Measurements from ENCODE around the gene C1orf35. TPM values are rescaled to one million over a fixed set of nuclear protein-coding genes. Genes with fewer than 3 reads are reported as not detected.

C1orf35 gene
- total and polyA plus RNA-seq, 2 of the 4 experiments (the other 2 are of a cell fraction): 4.3 to 13.0 TPM

- Histone ChIP-seq H2BK20ac (ENCODE audit: low read depth, low read length) (no peak overlapping the region), H3K4me3 (ENCODE audit: insufficient read depth, low read depth, low read length) (no peak overlapping the region), H2AFZ (replicated peaks; ENCODE audit: low read length, poor library complexity) (no peak overlapping the region), H3K9ac (ENCODE audit: low read depth, low read length) (no peak overlapping the region), H3K14ac (replicated peaks; ENCODE audit: low read depth, low read length) (no peak overlapping the region), H3K4ac (ENCODE audit: low read depth, low read length) (no peak overlapping the region), H2AK9ac (replicated peaks; ENCODE audit: low read depth, low read length, poor library complexity) (no peak overlapping the region), H4K8ac (ENCODE audit: low read depth in 2 of 2, low read length in 2 of 2) (no peak overlapping the region), H3K4me1 (ENCODE audit: control insufficient read depth, insufficient read depth, low read length) (peaks cover 8% of the 10 kb centered on the region), H3K27me3 (ENCODE audit: control insufficient read depth, insufficient read depth, low read length) (no peaks in the 10 kb centered on the region), H4K91ac (ENCODE audit: insufficient read depth, low read depth, low read length) (no peak overlapping the region), H3K9me1 (ENCODE audit: insufficient read depth, low read length) (peaks cover 7% of the 10 kb centered on the region), H3K23ac (ENCODE audit: low read depth, low read length) (no peak overlapping the region), H2AK5ac (ENCODE audit: low read depth, low read length) (no peak overlapping the region), H4K20me1 (ENCODE audit: insufficient read depth, low read length) (peaks cover 1% of the 10 kb centered on the region; the same call in 1 of the 2 replicates), H4K5ac (ENCODE audit: low read depth, low read length) (no peak overlapping the region), H2BK15ac (ENCODE audit: low read depth, low read length) (no peak overlapping the region), H2BK120ac (ENCODE audit: low read depth, low read length) (no peak overlapping the region), H3K18ac (ENCODE audit: low read depth, low read length) (no peak overlapping the region), H3K56ac (ENCODE audit: extremely low read depth, insufficient read depth, low read length) (no peak overlapping the region), H3K79me1 (ENCODE audit: low read depth in 1 of 2, low read length in 2 of 2) (peaks cover 14 to 47% of the 10 kb centered on the region in 2 experiments; a peak in 3 of 4 replicates), H2BK5ac (ENCODE audit: low read depth, low read length, poor library complexity, severe bottlenecking) (no peak overlapping the region), H3K4me2 (ENCODE audit: low read depth, low read length) (no peak overlapping the region), H3K9me3 (ENCODE audit: control insufficient read depth, insufficient read depth, low read length) (no peaks in the 10 kb centered on the region), H3K27ac (ENCODE audit: insufficient read depth, low read length) (no peak overlapping the region), H3K36me3 (ENCODE audit: control insufficient read depth, insufficient read depth, low read length) (peaks cover 13% of the 10 kb centered on the region)
- WGBS, 2 experiments (ENCODE audit: extremely low coverage in 2 of 2, insufficient read length in 1 of 2): 63% methylated on average over 2 of the region's 9 CpGs; no CpG with 5 or more reads in 1 of the 2 experiments
- ChIA-PET CTCF (no interaction called here), POLR2A (ENCODE audit: unreplicated experiment) (no interaction called here)
- dilution Hi-C loops (cut with HindIII; ENCODE audit: low sequenced_read_pairs, unreplicated experiment): no loop called here
- no TSS peak for BruUV-seq (replicated peaks)
- intact Hi-C loops (cut with micrococcal nuclease): no loop called here
- DNase-seq (no peak), ATAC-seq (ENCODE audit: low read depth) (no peak)
- in situ Hi-C loops (cut with MboI; ENCODE audit: low sequenced_read_pairs): no loop called here
- TF ChIP-seq MAFK (IDR thresholded peaks at IDR 0.05; ENCODE audit: low read depth, low read length): no peak
- TF ChIP-seq RCOR1 (IDR thresholded peaks at IDR 0.05; ENCODE audit: insufficient replicate concordance, low read length): no peak
- no peak for TF ChIP-seq CTCF (conservative IDR thresholded peaks at IDR 0.05; ENCODE audit: low read depth, low read length)
- TF ChIP-seq MXI1 (IDR thresholded peaks at IDR 0.05; ENCODE audit: borderline replicate concordance, low read depth, low read length): no peak
- no peak for TF ChIP-seq FOS (IDR thresholded peaks at IDR 0.05; ENCODE audit: low read depth, low read length)
- TF ChIP-seq MAZ (IDR thresholded peaks at IDR 0.05; ENCODE audit: borderline replicate concordance, low read depth, low read length): no peak
- TF ChIP-seq POLR2A (IDR thresholded peaks at IDR 0.05; ENCODE audit: low read depth, low read length): no peak
- no peak for TF ChIP-seq USF2 (IDR thresholded peaks at IDR 0.05; ENCODE audit: low read depth, low read length)
Measured at GRCh38 chr1:228106800-228107054, 3.6 kb upstream of the C1orf35 start.

Data from IMR-90 (cell line).